Measurements from ENCODE around the gene DEFB108B. TPM values are rescaled to one million over a fixed set of nuclear protein-coding genes. Genes with fewer than 3 reads are reported as not detected.
A peak's percentile ranks its signal among the peaks of the same experiment; 100 is the strongest.
"Not testable (repeated sequence)": the region's sequence is repeated elsewhere in the genome, so short reads cannot be mapped to it uniquely, and the experiment has no call there.

The DEFB108B gene
- total RNA-seq, 1 donor from 2014 or later, result not detected

GRCh38 chr11:71792621-71793235, 40.3 kb upstream of the DEFB108B start:
- TF ChIP-seq CTCF (IDR thresholded peaks at IDR 0.05; ENCODE audit: unreplicated experiment), result peak; percentile 38
- not testable (repeated sequence) for H3K4me3 Mint-ChIP-seq (ENCODE audit: unreplicated experiment)

GRCh38 chr11:71794386-71795040, 38.5 kb upstream of the DEFB108B start:
- DNase-seq (ENCODE audit: low spot score); H3K27ac Mint-ChIP-seq (ENCODE audit: unreplicated experiment); H3K36me3 Mint-ChIP-seq (ENCODE audit: low read depth, unreplicated experiment); H3K27me3 Mint-ChIP-seq (ENCODE audit: unreplicated experiment); H3K4me3 Mint-ChIP-seq (ENCODE audit: unreplicated experiment); H3K4me1 Mint-ChIP-seq (ENCODE audit: unreplicated experiment); H3K9me3 Mint-ChIP-seq (ENCODE audit: unreplicated experiment): not testable (repeated sequence)

More at GRCh38 chr11:71792621-71793235, 40.3 kb upstream of the DEFB108B start:
- not testable (repeated sequence) for H3K27me3 Mint-ChIP-seq (ENCODE audit: unreplicated experiment); H3K36me3 Mint-ChIP-seq (ENCODE audit: low read depth, unreplicated experiment); H3K27ac Mint-ChIP-seq (ENCODE audit: unreplicated experiment); H3K9me3 Mint-ChIP-seq (ENCODE audit: unreplicated experiment); H3K4me1 Mint-ChIP-seq (ENCODE audit: unreplicated experiment)
- DNase-seq (ENCODE audit: low spot score), result peak; percentile 60

- not testable (repeated sequence) for H3K27me3 Mint-ChIP-seq (ENCODE audit: unreplicated experiment); H3K9me3 Mint-ChIP-seq (ENCODE audit: unreplicated experiment); H3K27ac Mint-ChIP-seq (ENCODE audit: unreplicated experiment); H3K36me3 Mint-ChIP-seq (ENCODE audit: low read depth, unreplicated experiment); H3K4me1 Mint-ChIP-seq (ENCODE audit: unreplicated experiment); DNase-seq (ENCODE audit: low spot score); H3K4me3 Mint-ChIP-seq (ENCODE audit: unreplicated experiment)
Observed at GRCh38 chr11:71795236-71795635, 37.8 kb upstream of the DEFB108B start.

- not testable (repeated sequence) for H3K27ac Mint-ChIP-seq (ENCODE audit: unreplicated experiment)
Observed at GRCh38 chr11:71796016-71796415, 37.0 kb upstream of the DEFB108B start.

GRCh38 chr11:71796781-71797180, 36.2 kb upstream of the DEFB108B start:
- not testable (repeated sequence) for H3K4me1 Mint-ChIP-seq (ENCODE audit: unreplicated experiment); H3K27ac Mint-ChIP-seq (ENCODE audit: unreplicated experiment); H3K4me3 Mint-ChIP-seq (ENCODE audit: unreplicated experiment); H3K9me3 Mint-ChIP-seq (ENCODE audit: unreplicated experiment); DNase-seq (ENCODE audit: low spot score); H3K36me3 Mint-ChIP-seq (ENCODE audit: low read depth, unreplicated experiment); H3K27me3 Mint-ChIP-seq (ENCODE audit: unreplicated experiment)

More at GRCh38 chr11:71796016-71796415, 37.0 kb upstream of the DEFB108B start:
- H3K4me3 Mint-ChIP-seq (ENCODE audit: unreplicated experiment); DNase-seq (ENCODE audit: low spot score); H3K9me3 Mint-ChIP-seq (ENCODE audit: unreplicated experiment); H3K27me3 Mint-ChIP-seq (ENCODE audit: unreplicated experiment); H3K4me1 Mint-ChIP-seq (ENCODE audit: unreplicated experiment); H3K36me3 Mint-ChIP-seq (ENCODE audit: low read depth, unreplicated experiment): not testable (repeated sequence)

- not testable (repeated sequence) for H3K4me3 Mint-ChIP-seq (ENCODE audit: unreplicated experiment); H3K36me3 Mint-ChIP-seq (ENCODE audit: low read depth, unreplicated experiment); H3K4me1 Mint-ChIP-seq (ENCODE audit: unreplicated experiment); H3K9me3 Mint-ChIP-seq (ENCODE audit: unreplicated experiment); H3K27me3 Mint-ChIP-seq (ENCODE audit: unreplicated experiment); DNase-seq (ENCODE audit: low spot score); H3K27ac Mint-ChIP-seq (ENCODE audit: unreplicated experiment)
Observed at GRCh38 chr11:71799556-71800128, 33.4 kb upstream of the DEFB108B start.

GRCh38 chr11:71800335-71800953, 32.6 kb upstream of the DEFB108B start:
- H3K4me1 Mint-ChIP-seq (ENCODE audit: unreplicated experiment); H3K9me3 Mint-ChIP-seq (ENCODE audit: unreplicated experiment); H3K27ac Mint-ChIP-seq (ENCODE audit: unreplicated experiment); H3K36me3 Mint-ChIP-seq (ENCODE audit: low read depth, unreplicated experiment); H3K27me3 Mint-ChIP-seq (ENCODE audit: unreplicated experiment); H3K4me3 Mint-ChIP-seq (ENCODE audit: unreplicated experiment): not testable (repeated sequence)
- DNase-seq (ENCODE audit: low spot score), result peak; percentile 89
- peak; percentile 84 for TF ChIP-seq CTCF (IDR thresholded peaks at IDR 0.05; ENCODE audit: unreplicated experiment)

- not testable (repeated sequence) for DNase-seq (ENCODE audit: low spot score); H3K4me1 Mint-ChIP-seq (ENCODE audit: unreplicated experiment); H3K27ac Mint-ChIP-seq (ENCODE audit: unreplicated experiment); H3K9me3 Mint-ChIP-seq (ENCODE audit: unreplicated experiment); H3K27me3 Mint-ChIP-seq (ENCODE audit: unreplicated experiment); H3K36me3 Mint-ChIP-seq (ENCODE audit: low read depth, unreplicated experiment); H3K4me3 Mint-ChIP-seq (ENCODE audit: unreplicated experiment)
Observed at GRCh38 chr11:71801026-71801425, 32.0 kb upstream of the DEFB108B start.

GRCh38 chr11:71802874-71803273, 30.1 kb upstream of the DEFB108B start:
- not testable (repeated sequence) for H3K27ac Mint-ChIP-seq (ENCODE audit: unreplicated experiment); H3K27me3 Mint-ChIP-seq (ENCODE audit: unreplicated experiment); H3K9me3 Mint-ChIP-seq (ENCODE audit: unreplicated experiment); H3K4me1 Mint-ChIP-seq (ENCODE audit: unreplicated experiment); H3K36me3 Mint-ChIP-seq (ENCODE audit: low read depth, unreplicated experiment); DNase-seq (ENCODE audit: low spot score); H3K4me3 Mint-ChIP-seq (ENCODE audit: unreplicated experiment)

Data from endothelial cell (in vitro differentiated cells).